ENCODE data around the gene POFUT1. TPM values are rescaled to one million over a fixed set of nuclear protein-coding genes. Genes with fewer than 3 reads are reported as not detected.

Gene POFUT1
- total and polyA plus RNA-seq, 9 of the 15 experiments (the other 6 are each of a cell fraction or from before 2014, with no cell fraction given) = 3.5 to 44.7 (median 23.5) TPM

DNA sequence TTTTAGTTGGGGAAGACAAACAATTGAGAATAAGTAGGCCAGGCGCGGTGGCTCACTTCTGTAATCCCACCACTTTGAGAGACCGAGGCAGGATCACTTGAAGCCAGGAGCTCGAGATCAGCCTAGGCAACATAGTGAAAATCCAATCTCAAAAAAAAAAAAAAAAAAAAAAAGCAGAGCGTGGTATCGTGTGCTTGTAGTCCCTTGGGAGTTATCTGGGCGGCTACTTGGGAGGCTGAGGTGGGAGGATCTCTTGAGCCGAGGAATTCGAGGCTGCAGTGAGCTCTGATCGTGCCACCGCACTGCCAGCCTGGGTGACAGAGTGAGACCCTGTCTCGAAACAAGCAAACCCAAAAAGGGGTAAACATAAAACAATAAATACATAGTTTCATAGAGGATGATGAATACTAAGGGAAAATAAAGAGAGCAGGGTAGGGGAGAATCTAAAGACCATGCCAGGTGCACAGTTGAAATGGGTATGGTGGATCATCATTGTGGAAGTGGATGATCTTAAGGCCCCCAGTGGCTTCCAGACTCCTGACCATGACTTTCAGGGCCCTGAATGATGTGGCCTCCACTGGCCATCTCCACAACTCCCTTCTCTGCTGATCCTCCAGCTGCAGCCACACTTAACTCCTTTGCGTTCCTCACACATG is 947 bp downstream of the POFUT1 start:
- peak; percentile 19 for FAIRE-seq
- Histone ChIP-seq H3K4me2 (ENCODE audit: insufficient read depth, low read length) (peak overlapping the region; percentile 98), H3K36me3 (ENCODE audit: control insufficient read depth, insufficient read depth, low read length) (peaks cover 65% of the 10 kb centered on the region), H3K27me3 (ENCODE audit: control insufficient read depth in 2 of 2, insufficient read depth in 2 of 2, low read length in 2 of 2) (no peaks in the 10 kb centered on the region), H3K9ac (ENCODE audit: insufficient read depth in 1 of 2, low read depth in 2 of 2, low read length in 2 of 2) (peak overlapping the region; percentile 98 to 99), H3K79me2 (ENCODE audit: control insufficient read depth, insufficient read depth, low read length) (peaks cover 74% of the 10 kb centered on the region), H3K9me1 (ENCODE audit: control insufficient read depth, insufficient read depth, low read length) (no peaks in the 10 kb centered on the region), H3K9me3 (replicated peaks; ENCODE audit: control insufficient read depth, insufficient read depth, low read depth, low read length) (no peaks in the 10 kb centered on the region), H4K20me1 (replicated peaks; ENCODE audit: control insufficient read depth, insufficient read depth, low read length) (peaks cover 10% of the 10 kb centered on the region; the same call in 1 of the 2 replicates), H3K4me1 (replicated peaks in 1 of 2; ENCODE audit: control insufficient read depth in 2 of 2, insufficient read depth in 2 of 2, low read length in 2 of 2) (peaks cover 18 to 37% of the 10 kb centered on the region in 2 experiments), H2AFZ (ENCODE audit: low read depth, low read length) (0 out of 2 replicates have a peak overlapping the region, but pooled peaks have one; percentile 93), H3K27ac (ENCODE audit: extremely low read depth, low read depth, low read length) (peak overlapping the region; percentile 91), H3K4me3 (peak overlapping the region; percentile 99)
- ChIA-PET CTCF (ENCODE audit: low intra/inter-chr PET ratio) (no interaction called here), POLR2A (interaction anchor here (0.6 to 1.6 kb wide), 5 partner anchors 10 to 469 kb away, joined by 3 to 6 read pairs (median 3); no protein-coding TSS in a partner anchor)
- WGBS (ENCODE audit: insufficient coverage, low coverage, missing lambda C conversion rate) = 18% methylated on average over 13 of the region's 13 CpGs
- BruUV-seq (replicated peaks) = no TSS peak
- in situ Hi-C loops (cut with MboI) = no loop called here
- DNase-seq (ENCODE audit: extremely low read depth in 1 of 4, low spot score in 3 of 4) = peak in 1 of 4 experiments; percentile 14
- TF ChIP-seq AFF4 (CRISPR knock-in tag; IDR thresholded peaks at IDR 0.05) = 0 out of 2 replicates have a peak, but pooled peaks have one; percentile 3
- TF ChIP-seq BMI1 (IDR thresholded peaks at IDR 0.05; ENCODE audit: low read length) = no peak
- TF ChIP-seq NRF1 (conservative IDR thresholded peaks at IDR 0.05 in 1 of 2, IDR thresholded peaks at IDR 0.05 in 1 of 2) = 0 out of 4 replicates have a peak, but pooled peaks of 1 of the 2 experiments have one; percentile 15
- intact Hi-C loops (cut with micrococcal nuclease) = loop anchor here (10.0 kb wide), 1 partner anchor 146 kb away; the partner anchor contains the start of gene ASXL1
- ATAC-seq = no peak

Data from K562 (cell line).